HG03135 (cell line): ENCODE measurements around the gene GRID2.

Source experiments
- ATAC-seq: cut with Tn5 transposase; IDR thresholded peaks from one replicate; pipeline ENCODE4 v1.9.1; 2021; ENCODE audit warnings: mild to moderate bottlenecking, moderate library complexity; ENCODE audit not compliant: unreplicated experiment

GRID2 gene

DNA sequence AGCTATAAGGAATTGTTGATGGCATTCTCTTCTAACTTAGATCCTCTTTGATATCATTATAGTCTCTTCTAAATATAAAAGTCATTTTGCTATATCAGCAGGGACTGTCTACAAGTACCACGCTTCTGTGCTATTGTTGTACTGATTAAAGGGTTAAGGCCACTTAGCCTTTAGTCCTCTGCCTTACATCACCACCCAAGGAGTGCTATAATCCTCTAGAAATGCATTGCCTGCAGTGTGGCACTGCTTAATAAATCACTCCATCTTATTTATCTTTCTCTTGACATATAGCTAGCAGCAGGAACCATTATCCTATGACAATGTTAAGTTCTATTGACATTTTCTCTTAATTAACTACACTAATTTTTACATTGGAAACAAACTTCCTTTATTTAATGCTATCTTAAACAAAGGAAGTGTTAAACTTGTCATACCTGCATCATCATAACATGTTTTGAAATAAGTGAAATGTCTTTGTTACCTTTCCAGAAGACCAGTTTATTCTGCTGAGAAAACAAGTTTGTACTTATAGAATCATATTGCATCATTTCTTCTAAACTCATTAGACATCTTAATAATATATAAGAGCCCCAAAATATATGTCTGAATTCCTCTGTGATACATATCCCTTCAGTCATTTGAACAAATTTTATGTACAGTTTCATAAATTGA is 1163.9 kb downstream of the GRID2 start:
- ATAC-seq, result no peak

DNA sequence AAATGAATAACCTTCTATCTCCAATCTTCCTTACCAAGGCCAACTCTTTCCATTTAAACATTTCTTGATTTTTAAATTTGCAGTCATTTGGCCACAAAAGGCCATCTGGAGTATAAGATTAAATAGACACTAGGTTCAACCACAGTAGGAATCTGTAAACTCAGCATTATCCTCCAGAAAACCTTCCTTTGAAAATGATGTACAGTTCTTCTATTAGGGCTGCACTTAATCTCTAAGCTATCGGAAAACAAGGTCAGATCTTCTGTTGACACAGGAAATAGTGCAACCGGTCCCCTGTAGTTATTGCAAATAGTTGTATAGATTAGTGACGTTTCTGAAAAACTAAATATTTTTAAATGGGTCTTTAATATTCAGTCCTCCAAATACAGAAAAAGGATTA is 1165.8 kb downstream of the GRID2 start:
- no peak for ATAC-seq

DNA sequence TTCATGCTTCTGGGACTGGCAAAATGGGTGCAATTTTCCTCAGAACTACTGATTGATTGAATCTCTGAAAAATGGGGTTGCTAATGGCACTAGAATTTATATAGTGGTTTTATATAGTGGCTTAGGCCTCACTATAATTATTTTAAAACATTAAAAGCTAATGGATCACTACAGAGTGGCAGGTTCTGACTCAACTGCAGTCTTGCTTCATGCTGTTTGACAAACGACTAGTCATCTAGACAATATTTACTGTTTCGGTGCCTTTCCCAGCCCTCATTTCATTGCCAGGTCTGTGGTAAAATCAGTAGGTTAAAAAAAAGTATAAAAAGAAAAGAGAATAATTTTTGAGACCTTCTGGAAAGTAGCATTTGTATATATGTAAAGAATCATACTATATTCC is 1172.0 kb downstream of the GRID2 start:
- ATAC-seq, result no peak

DNA sequence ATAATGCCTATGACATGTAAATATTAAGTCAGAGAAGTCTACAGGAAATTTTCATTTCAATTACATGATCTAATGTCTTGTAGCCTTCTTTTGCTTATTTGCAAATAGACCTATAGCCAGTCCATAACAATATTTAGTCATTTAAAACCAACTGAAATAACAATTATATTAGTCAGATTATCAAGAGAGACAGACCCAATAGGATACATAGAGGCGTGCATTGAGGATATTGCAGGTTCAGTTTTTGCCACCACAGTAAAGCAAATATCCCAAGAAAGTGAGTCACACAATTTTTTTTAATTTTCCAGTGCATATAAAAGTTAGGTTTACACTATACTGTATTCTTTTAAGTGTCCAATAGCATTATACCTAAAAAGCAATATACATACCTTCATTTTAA is 1175.0 kb downstream of the GRID2 start:
- no peak for ATAC-seq

DNA sequence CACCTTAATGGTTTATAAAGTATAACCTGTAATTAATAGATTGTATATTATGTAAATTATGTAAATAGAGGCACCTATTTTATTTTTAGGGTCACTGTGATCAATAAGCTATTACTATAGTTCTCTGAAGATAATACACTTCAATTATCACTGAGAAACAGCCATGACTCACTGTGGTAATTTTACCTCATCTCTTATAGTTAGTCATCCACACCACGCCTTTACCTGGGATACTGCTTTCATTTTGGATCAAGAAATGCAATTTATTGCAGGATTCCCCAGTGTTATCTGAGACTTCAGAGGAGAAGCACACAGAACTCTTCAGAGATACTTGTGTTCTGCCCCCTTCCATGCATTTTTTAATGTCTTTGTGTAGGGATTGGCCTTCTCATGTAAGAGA is 1176.7 kb downstream of the GRID2 start:
- no peak for ATAC-seq

DNA sequence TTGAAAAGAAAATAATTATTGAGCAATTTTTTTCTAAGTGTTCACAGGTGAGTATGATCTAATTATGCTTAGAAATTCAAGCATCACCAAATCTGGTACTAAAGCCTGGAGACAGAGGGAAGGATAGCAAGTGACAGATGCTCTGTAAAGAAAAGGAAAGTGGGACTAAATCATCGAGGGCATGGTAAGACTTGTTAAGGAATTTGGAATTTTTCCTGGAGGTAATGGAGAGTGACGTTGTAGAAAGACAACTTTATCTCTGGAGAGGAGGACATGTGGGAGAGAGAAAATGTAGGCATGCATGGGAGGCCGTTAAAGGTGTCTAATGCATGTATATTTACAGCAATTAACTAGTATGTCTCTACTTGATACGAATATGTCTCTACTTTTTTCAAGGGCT is 1191.6 kb downstream of the GRID2 start:
- no peak for ATAC-seq

DNA sequence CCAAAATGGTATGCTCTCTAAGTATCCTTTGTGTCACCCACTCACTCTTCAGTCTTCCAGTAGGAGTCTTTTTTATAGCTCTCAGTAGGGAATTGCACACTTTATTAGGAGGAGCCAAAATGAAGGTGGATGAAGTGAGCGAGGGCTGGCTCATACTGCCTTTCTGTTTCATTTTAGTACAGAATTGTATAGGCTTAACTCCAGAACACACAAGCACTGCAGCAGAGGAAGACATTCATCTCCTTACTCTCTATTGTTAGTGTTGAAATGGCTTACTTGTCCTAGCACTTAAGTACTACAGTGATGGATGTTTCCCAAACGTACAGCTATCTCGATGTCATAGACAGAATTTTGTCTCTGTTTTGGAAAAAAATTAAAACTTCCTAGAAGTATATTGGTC is 1197.5 kb downstream of the GRID2 start:
- ATAC-seq, result no peak

DNA sequence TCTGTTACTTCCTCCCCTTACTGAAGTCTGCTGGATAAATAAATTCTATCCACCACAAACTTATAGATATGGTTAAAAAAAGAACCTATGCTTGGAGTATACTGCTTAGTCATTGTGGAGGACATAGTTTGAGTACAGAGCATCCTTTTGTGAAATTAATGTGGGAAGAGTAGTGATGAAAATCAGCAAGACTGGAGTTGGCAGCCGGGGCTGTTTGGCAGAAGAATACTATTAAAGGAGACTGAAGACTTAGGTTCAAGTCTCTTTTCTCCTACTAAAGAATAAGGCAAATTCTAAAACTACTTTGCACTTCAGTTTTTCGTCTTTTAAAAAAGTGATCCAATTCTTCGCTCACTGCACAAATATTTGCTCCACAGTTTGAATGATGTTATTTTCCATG is 1198.2 kb downstream of the GRID2 start:
- no peak for ATAC-seq

DNA sequence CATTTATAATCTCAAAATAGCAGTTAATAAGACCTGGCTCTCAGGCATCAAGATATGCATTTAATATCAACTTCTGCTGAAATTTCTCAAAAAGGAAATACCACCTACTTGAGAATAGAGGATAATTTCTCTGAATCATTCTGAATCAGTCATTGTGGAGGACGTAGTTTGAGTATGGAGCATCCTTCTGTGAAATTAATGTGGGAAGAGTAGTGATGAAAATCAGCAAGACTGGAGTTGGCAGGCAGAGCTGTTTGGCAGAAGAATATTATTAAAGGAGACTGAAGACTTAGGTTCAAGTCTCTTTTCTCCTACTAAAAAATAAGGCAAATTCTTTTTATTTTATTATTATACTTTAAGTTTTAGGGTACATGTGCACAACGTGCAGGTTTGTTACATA is 1199.2 kb downstream of the GRID2 start:
- no peak for ATAC-seq

DNA sequence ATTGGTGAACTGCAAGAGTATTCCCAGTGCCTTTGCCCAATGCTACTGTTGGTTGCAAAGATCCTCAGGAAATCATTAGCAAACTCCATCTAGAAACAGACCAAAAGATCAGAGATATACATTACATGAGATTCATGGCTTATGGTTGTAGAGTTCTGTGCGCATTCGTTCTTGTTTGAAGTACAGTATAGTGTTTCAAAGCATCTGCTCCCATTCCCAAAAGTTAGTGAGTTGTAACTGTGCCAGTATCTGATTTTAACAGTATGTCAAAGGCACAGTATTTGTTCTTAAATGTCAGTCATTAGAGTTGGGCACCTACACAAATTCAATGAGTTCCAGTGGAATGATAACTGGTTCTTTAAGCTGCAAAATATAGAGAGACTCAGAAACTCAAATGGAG is 1210.1 kb downstream of the GRID2 start:
- no peak for ATAC-seq

DNA sequence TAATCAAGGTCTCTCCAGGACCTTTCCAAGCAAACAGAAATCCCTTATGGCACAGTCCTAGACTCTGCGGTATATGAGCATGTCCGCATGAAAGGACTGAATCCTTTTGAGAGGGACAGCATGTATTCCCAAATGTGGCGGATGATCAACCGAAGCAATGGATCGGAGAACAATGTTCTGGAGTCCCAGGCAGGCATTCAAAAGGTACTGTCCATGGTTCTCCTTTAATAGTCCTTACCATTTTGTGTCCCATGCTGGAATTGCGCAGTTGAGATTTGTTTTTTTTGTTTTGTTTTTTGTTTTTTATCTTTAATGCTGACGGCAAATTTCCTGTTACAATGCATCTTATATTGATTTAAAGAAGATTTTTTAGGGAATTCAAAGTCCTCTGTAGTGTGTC is 1211.4 kb downstream of the GRID2 start:
- ATAC-seq, result no peak

DNA sequence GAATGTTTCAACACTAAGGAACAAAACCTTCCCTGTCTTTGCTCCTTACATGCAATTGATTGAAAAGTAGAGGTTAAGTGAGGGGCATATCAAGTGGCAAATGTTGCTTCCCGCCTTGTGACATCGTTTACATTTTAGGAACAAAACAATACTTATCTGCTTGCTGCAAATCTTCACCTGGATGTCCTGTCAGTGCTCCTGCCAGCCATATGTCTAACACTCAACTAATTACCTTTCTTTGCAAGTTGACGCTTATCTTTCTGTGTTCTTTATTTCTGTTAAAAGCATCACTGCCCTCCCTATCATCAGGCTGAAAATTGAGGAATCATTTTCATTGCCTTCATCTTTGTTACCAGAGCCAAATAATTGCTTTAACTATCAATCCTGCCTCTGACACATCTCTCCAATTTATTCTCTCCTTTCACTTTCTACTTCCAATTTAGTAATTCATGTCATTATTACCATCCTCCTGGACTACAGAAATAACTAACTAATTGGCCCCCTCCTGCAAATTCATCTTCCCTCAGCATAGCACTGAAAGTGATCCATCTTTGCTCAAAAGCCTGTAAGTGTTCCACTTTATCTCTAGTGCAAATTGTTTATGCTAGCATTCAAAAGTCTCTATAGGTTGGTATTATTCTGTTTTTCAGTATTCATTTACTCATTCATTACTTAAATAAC is 1226.1 kb downstream of the GRID2 start:
- no peak for ATAC-seq

DNA sequence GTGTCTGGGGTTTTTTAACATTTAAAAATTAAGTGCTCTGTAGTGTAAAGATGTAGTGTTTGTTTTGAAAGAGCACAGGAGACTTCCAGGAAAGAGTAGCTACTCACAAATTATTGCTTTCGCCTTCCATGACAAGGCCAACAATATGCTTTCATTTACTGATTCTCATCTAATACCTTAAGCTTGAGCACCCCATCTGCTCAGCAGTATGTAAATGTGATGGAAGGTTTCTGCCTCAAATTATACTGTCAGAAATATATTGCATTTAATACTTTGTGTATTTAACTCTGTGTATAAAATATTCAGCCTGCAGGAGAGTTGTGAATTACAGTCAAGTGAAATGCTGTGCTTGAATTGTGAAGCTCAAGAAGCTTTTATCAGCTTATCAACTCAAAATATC is 1228.5 kb downstream of the GRID2 start:
- no peak for ATAC-seq

DNA sequence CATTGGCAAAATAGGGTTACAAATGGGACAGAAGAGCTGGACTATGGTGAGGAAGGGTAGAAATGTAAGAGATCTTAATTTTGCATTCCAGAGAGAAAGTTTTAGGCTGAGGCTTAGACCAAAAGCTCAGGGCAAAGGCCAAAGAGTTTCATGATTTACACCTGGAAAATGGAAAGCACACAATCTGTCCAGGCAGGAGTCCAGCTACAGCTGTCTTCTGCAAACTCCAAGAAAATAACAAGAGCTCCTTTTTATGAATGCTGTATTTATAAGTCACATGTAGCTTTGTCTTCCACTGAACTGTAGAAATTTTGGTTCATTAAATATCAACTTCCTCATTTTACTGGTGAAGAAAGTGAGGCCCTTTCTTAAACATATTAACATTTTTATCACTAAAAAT is 1236.8 kb downstream of the GRID2 start:
- ATAC-seq, result no peak

DNA sequence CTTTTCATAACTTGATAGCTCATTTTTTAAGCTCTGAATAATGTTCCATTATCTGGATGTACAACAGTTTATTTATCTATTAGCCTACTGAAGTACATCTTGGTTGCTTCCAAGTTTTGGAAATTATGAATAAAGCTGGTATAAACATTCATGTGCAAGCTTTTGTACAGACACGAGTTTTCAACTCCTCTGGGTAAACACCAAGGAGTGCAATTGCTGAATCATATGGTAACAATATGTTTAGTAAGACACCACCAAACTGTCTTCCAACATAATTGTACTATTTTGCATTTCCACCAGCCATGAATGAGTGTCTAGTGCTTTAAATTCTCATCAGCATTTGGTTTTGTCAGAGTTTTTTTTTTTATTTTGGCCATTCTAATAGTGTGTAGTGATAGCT is 1258.1 kb downstream of the GRID2 start:
- ATAC-seq, result no peak

DNA sequence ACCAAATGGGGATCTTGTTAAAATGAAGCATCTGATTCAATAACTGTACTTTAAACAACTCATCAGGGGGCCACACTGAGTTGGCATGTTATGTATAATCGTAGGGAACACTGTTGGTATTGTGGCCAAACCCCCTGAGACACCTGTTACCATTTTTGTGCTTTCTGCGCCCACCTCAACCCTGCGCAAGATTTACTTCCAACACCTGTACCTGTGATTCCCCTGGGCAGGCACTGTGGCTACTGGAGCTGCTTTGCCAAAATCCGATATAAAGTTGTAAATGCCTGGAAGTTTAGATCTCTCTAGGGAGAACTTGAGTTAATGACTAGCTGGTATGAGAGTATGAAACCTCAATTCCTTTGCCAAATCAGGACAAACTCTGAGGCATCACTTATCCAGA is 1265.0 kb downstream of the GRID2 start:
- no peak for ATAC-seq

DNA sequence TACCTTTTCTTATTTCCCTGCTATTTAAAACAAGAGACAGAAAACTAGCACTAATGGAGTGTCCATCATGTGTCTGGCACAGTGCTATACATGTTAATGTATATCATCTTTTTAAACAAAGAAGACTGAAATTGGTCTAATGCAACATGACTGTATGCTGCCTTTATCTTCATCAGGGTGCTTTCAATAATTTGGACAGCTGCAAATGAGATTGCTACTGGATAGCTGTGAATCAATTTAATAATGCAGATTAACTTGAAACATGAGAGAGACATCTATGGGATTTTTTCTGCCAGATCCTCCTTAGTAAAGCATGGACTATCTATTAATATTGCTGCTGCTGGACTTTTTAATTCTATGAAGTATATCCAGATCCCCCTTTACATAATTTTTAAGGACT is 1269.5 kb downstream of the GRID2 start:
- no peak for ATAC-seq

DNA sequence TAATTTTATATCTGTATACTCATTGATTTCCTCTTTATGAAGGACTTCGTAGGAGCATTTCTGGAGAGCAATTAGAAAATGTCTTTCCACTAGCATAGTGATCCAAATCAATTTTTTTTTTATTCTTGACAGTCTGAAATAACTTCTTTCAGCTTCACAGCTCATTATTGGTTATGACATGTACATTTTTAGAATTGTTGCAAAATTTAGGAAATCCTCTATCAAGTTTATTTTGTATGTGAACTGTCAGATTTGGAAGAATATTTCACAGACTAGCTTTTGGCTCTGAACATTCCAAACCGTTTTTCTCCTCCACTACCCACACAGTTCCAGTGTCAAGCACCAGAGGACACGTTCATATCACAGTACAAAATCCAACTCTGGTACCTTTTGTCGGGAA is 1275.2 kb downstream of the GRID2 start:
- ATAC-seq, result no peak

DNA sequence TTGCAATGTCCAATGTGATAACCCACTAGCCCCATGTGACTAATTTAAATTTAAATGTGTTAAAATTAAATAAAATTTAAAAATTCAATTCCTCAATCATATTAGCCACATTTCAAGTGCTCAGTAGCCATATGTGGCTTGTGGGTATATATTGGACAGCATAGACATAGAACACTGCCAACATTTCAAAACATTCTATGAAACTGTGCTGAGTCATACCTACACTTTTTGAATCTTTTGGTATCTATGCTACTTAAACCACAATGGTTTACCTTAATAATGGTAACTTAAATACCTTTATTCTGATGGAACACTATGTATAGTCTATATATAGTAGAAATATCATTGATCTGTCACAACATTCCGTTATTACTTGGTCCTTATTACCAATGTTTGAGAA is 1301.4 kb downstream of the GRID2 start:
- ATAC-seq, result no peak

DNA sequence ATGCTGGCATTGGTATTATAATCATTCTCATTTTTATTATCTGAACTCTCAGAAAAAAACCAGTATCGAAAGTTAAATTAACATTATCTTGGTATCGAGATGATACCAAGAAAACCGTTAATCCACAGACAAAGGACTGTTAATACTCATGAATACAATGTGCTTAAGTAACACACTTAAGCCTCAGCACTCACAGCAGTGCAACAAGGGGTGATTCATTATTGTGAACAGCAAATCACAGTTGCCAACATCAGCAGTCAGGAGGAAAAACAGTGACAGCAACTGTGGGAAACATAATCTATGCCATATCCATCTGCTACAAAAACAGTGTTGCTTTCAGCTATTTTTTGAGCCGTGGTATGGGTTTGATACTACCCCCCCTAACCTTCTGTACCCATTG is 1313.8 kb downstream of the GRID2 start:
- ATAC-seq, result no peak

DNA sequence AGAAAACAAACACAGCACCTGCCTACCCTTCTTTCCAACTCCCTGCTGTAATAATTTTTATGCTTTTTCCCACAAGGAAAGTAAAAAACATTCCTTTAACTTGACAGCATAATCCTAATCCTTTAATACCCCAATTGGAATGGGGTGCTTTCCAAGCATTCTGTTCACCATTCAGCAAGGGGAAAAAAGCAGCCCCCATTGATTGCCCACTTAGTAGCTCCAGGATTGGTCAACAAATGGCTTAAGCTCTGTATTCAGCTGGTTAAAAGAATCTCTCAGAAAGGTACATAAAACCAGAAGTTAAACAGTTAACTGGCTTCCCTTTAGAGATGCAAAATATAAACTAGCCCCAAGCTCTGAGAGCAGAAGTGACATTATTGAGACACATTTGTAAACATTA is 1330.0 kb downstream of the GRID2 start:
- ATAC-seq, result no peak

DNA sequence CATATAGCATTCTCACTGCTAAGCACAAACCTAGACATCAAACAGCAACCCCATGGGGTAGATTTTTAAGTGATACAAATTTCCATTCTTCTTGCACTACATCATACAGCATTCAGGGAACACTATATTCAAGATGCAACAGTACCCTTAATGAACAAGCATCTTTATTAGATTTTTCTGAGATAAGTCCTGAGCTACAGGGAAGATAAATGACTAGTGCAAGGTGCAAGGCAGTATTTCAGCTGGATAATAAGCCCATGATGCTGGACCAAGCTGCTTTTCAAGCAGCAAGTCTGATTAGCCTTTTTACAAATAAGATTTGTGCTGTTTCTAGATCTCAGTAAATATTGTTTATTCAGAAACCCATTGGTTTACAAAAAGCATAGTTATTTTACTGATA is 1332.2 kb downstream of the GRID2 start:
- no peak for ATAC-seq

DNA sequence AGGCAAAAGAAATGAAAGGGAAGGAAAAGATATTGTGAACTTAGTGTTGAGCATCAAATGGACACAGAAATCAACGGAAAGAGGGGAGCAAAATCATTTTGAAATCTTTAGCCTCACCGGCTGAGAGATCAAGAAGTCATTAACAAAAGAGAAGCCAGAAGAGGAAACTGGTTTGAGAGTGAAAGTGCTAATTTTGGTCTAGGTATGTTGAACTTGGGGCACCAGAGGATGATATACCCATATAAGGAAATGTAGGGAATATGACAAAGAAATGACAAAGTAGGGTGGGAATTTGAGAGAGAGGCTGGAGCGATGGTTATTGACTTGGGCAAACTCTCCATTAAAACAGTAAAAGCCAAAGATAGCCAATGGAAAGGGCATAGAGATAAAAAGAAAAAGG is 1341.4 kb downstream of the GRID2 start:
- no peak for ATAC-seq
